K562 (cell line): ENCODE measurements around the gene CCDC78. TPM values are rescaled to one million over a fixed set of nuclear protein-coding genes. Genes with fewer than 3 reads are reported as not detected.

ENCODE experiments used
- ARID2 ChIP-seq: fragments of 450-650 bp; IDR thresholded peaks from 2 replicates; pipeline ENCODE4 v1.6.1; 2017; ENCODE audit warnings: antibody characterized with exemption, mild to moderate bottlenecking
- ATF7 ChIP-seq: fragments of 450-650 bp; IDR thresholded peaks from 2 replicates; pipeline ENCODE4 v1.7.1; 2014; ENCODE audit warnings: mild to moderate bottlenecking, moderate library complexity
- BACH1 ChIP-seq: fragments of 200-800 bp; sonication (Bioruptor generic); IDR thresholded peaks from 2 replicates; pipeline ENCODE4 v1.6.1; 2016; ENCODE audit warnings: missing genetic modification characterization, missing compliant biosample characterization
- BMI1 ChIP-seq: fragments of 150-350 bp; IDR thresholded peaks from 2 replicates; pipeline ENCODE4 v1.6.1; 2014; ENCODE audit warnings: low read length
- BRD9 ChIP-seq: fragments of 450-650 bp; IDR thresholded peaks from 2 replicates; pipeline ENCODE4 v1.6.1; 2018; ENCODE audit warnings: low read depth; ENCODE audit not compliant: partially characterized antibody
- CEBPG ChIP-seq, 3 experiments: fragments of 200-800 bp in 1 of 3; sonication (Bioruptor generic) in 1 of 3; sonication (generic) in 1 of 3; formaldehyde crosslinking in 1 of 3; IDR thresholded peaks in 2 of 3; conservative IDR thresholded peaks in 1 of 3; 2 replicates each; pipeline versions ENCODE4 v1.6.1 to v1.8.0; 2016 to 2022; ENCODE audit warnings: missing compliant biosample characterization in 2 of 3, missing genetic modification characterization in 2 of 3, mild to moderate bottlenecking in 1 of 3, missing genetic modification reagents in 1 of 3
- E2F6 ChIP-seq, 2 experiments: IDR thresholded peaks; 2 replicates each; pipeline ENCODE4 v1.6.1; 2011; ENCODE audit warnings: borderline replicate concordance in 1 of 2, control low read depth in 1 of 2, low read depth in 1 of 2, low read length in 1 of 2, mild to moderate bottlenecking in 1 of 2, mixed read lengths in 1 of 2, moderate library complexity in 1 of 2; ENCODE audit not compliant: insufficient read depth in 1 of 2, insufficient read length in 1 of 2, poor library complexity in 1 of 2, severe bottlenecking in 1 of 2; ENCODE audit errors: extremely low read depth in 1 of 2
- EHMT2 ChIP-seq: fragments of 450-650 bp; IDR thresholded peaks from 2 replicates; pipeline ENCODE4 v1.6.1; 2018; ENCODE audit warnings: antibody characterized with exemption
- FOXP1 ChIP-seq: sonication (generic); formaldehyde crosslinking; IDR thresholded peaks from 2 replicates; pipeline ENCODE4 v1.8.0; 2022; ENCODE audit warnings: mild to moderate bottlenecking, missing genetic modification reagents
- GABPA ChIP-seq: fragments of 200-800 bp; sonication (Bioruptor generic); conservative IDR thresholded peaks from 2 replicates; pipeline ENCODE4 v1.6.1; 2016; ENCODE audit warnings: low read depth, missing genetic modification characterization, missing compliant biosample characterization
- GTF3C2 ChIP-seq: IDR thresholded peaks from 3 replicates; pipeline ENCODE4 v1.6.1; 2011; ENCODE audit warnings: borderline replicate concordance, mild to moderate bottlenecking, moderate library complexity; ENCODE audit not compliant: insufficient read length; ENCODE audit errors: extremely low read depth
- HNRNPH1 ChIP-seq: fragments of 200-400 bp; formaldehyde crosslinking; optimal IDR thresholded peaks from 2 replicates; pipeline ENCODE3; 2017; ENCODE audit warnings: low read depth, mild to moderate bottlenecking, low read length, moderate library complexity
- MED1 ChIP-seq: sonication (generic); formaldehyde crosslinking; IDR thresholded peaks from 2 replicates; pipeline ENCODE4 v1.8.1; 2023; ENCODE audit warnings: missing genetic modification reagents, borderline replicate concordance
- MLX ChIP-seq, 2 experiments: fragments of 450-650 bp in 1 of 2; sonication (generic) in 1 of 2; formaldehyde crosslinking; conservative IDR thresholded peaks; 2 replicates each; pipeline versions ENCODE4 v1.4.0 to v1.8.1; 2020 to 2022; ENCODE audit warnings: mild to moderate bottlenecking in 1 of 2, missing genetic modification reagents in 1 of 2
- NFE2 ChIP-seq: IDR thresholded peaks from 2 replicates; pipeline ENCODE4 v1.6.1; 2014; ENCODE audit warnings: antibody characterized with exemption, low read depth
- POLR2AphosphoS2 ChIP-seq: IDR thresholded peaks from 2 replicates; pipeline ENCODE4 v1.6.1; 2012; ENCODE audit warnings: low read length, improper control_type of control experiment
- POLR2H ChIP-seq: IDR thresholded peaks from 2 replicates; pipeline ENCODE4 v1.6.1; 2016; ENCODE audit warnings: missing genetic modification characterization, low read depth, mild to moderate bottlenecking, control low read depth, missing compliant biosample characterization, moderate library complexity
- RBM34 ChIP-seq: fragments of 200-400 bp; formaldehyde crosslinking; IDR thresholded peaks from 2 replicates; pipeline ENCODE4 v1.6.1; 2018; ENCODE audit warnings: low read length, borderline replicate concordance; ENCODE audit not compliant: insufficient read depth
- YBX1 ChIP-seq: fragments of 450-650 bp; IDR thresholded peaks from 2 replicates; pipeline ENCODE4 v1.7.1; 2016; ENCODE audit warnings: mild to moderate bottlenecking
- ZBTB1 ChIP-seq: sonication (generic); formaldehyde crosslinking; IDR thresholded peaks from 2 replicates; pipeline ENCODE4 v1.8.1; 2023; ENCODE audit warnings: missing genetic modification reagents, low read depth, mild to moderate bottlenecking, borderline replicate concordance
- ZFP30 ChIP-seq: fragments of 250-450 bp; sonication (Bioruptor Pico); IDR thresholded peaks from 2 replicates; pipeline ENCODE4 v1.8.0; 2022; ENCODE audit warnings: moderate library complexity, mild to moderate bottlenecking, inconsistent platforms, borderline replicate concordance
- ZNF3 ChIP-seq: fragments of 250-450 bp; sonication (Bioruptor Pico); IDR thresholded peaks from 2 replicates; pipeline ENCODE4 v1.5.0; 2021; ENCODE audit warnings: mild to moderate bottlenecking, moderate library complexity
- ZNF668 ChIP-seq: fragments of 250-450 bp; sonication (Bioruptor Pico); IDR thresholded peaks from 2 replicates; pipeline ENCODE4 v1.8.0; 2022; ENCODE audit warnings: mild to moderate bottlenecking, inconsistent platforms
- ZNF764 ChIP-seq: fragments of 250-450 bp; sonication (Bioruptor Pico); IDR thresholded peaks from 2 replicates; pipeline ENCODE4 v1.4.0; 2020; ENCODE audit warnings: low read depth, mild to moderate bottlenecking, moderate library complexity
- polyA plus RNA-seq, 8 experiments: library from polyadenylated mRNA; depleted of rRNA in 4 of 8; stranded (reverse) in 5 of 8; unstranded in 3 of 8; fragments of >200 nt; fragmentation: Nextera tagmentation in 2 of 8; fragmentation: Illumina TruSeq in 1 of 8; extraction: Ambion mirVana in 2 of 8; extraction: Trizol in 1 of 8; gene quantifications; 2 replicates each; pipeline versions ENCODE4 v1.2.1 to v1.2.3, GENCODE V29; 2011 to 2014; ENCODE audit warnings: inconsistent platforms in 1 of 8, missing spikeins in 1 of 8
- total RNA-seq, 7 experiments: library from RNA; depleted of rRNA in 6 of 7; stranded (reverse); fragments of >200 nt in 6 of 7; fragmentation: Illumina TruSeq in 2 of 7; extraction: Trizol in 2 of 7; gene quantifications; 2 replicates each; pipeline versions ENCODE4 v1.2.1 to v1.2.3, GENCODE V29; 2011 to 2021; ENCODE audit warnings: low replicate concordance in 1 of 7

Gene CCDC78
- total and polyA plus RNA-seq, 9 of the 15 experiments (the other 6 are each of a cell fraction or from before 2014, with no cell fraction given), result 0.24 to 17.7 (median 2.9) TPM

- TF ChIP-seq BRD9, result no peak
- no peak for TF ChIP-seq ZFP30 (CRISPR knock-in tag)
- TF ChIP-seq GTF3C2, result no peak
- TF ChIP-seq NFE2, result no peak
- no peak for TF ChIP-seq ZNF764
- TF ChIP-seq E2F6 (IDR thresholded peaks at IDR 0.05; ENCODE audit: borderline replicate concordance in 1 of 2, extremely low read depth in 1 of 2, insufficient read depth in 1 of 2, insufficient read length in 1 of 2, low read depth in 1 of 2, low read length in 1 of 2, poor library complexity in 1 of 2, severe bottlenecking in 1 of 2), result peak; percentile 77 to 95
- TF ChIP-seq MED1 (CRISPR knock-in tag), result no peak
- no peak for TF ChIP-seq FOXP1 (CRISPR knock-in tag)
- no peak for TF ChIP-seq ZNF3 (CRISPR knock-in tag)
- no peak for TF ChIP-seq POLR2AphosphoS2
- no peak for TF ChIP-seq ZBTB1 (CRISPR knock-in tag)
- TF ChIP-seq EHMT2, result no peak
- 0 out of 2 replicates have a peak, but pooled peaks have one; percentile 13 for TF ChIP-seq ATF7
- no peak for TF ChIP-seq POLR2H
- no peak for TF ChIP-seq YBX1
- no peak for TF ChIP-seq MLX (CRISPR knock-in tag; conservative IDR thresholded peaks at IDR 0.05)
- no peak for TF ChIP-seq CEBPG (CRISPR knock-in tag; IDR thresholded peaks at IDR 0.05)
- TF ChIP-seq CEBPG (tag; conservative IDR thresholded peaks at IDR 0.05 in 1 of 2, IDR thresholded peaks at IDR 0.05 in 1 of 2), result no peak
- TF ChIP-seq RBM34, result no peak
- TF ChIP-seq ZNF668 (CRISPR knock-in tag), result no peak
- no peak for TF ChIP-seq ARID2
- TF ChIP-seq HNRNPH1, result no peak
- TF ChIP-seq BMI1, result no peak
- no peak for TF ChIP-seq BACH1
- peak; percentile 74 for TF ChIP-seq GABPA (tag)
Measured at GRCh38 chr16:728131-728889, 2.1 kb upstream of the CCDC78 start (continued).
